Thymus (tissue), 11 donors: ENCODE results near the gene AIPL1. TPM values are rescaled to one million over a fixed set of nuclear protein-coding genes. Genes with fewer than 3 reads are reported as not detected.

Source experiments
- DNase-seq, 9 donors: peaks; one replicate each; pipeline ENCODE4 v3.0.0-alpha.2; 2013; ENCODE audit warnings: low spot score in 9 of 9, low read depth in 6 of 9, missing footprints in 1 of 9
- H3K27ac ChIP-seq, 2 donors: one replicate each; pipeline ENCODE4 v1.5.1; 2013; ENCODE audit warnings: control low read depth in 1 of 2, low read depth in 1 of 2, low read length in 1 of 2, mild to moderate bottlenecking in 1 of 2, moderate library complexity in 1 of 2
- H3K27me3 ChIP-seq, 2 donors: one replicate each; pipeline ENCODE4 v1.5.1; 2013; ENCODE audit warnings: low read length in 1 of 2; ENCODE audit not compliant: control insufficient read depth in 2 of 2, insufficient read depth in 1 of 2
- H3K36me3 ChIP-seq, 2 donors: one replicate each; pipeline ENCODE4 v1.5.1; 2013; ENCODE audit warnings: low read length in 1 of 2, mild to moderate bottlenecking in 1 of 2, moderate library complexity in 1 of 2; ENCODE audit not compliant: control insufficient read depth in 2 of 2, insufficient read depth in 2 of 2
- H3K4me1 ChIP-seq, 2 donors: one replicate each; pipeline ENCODE4 v1.5.1; 2013; ENCODE audit warnings: low read length in 2 of 2; ENCODE audit not compliant: control insufficient read depth in 2 of 2, insufficient read depth in 2 of 2
- H3K4me3 ChIP-seq, 2 donors: one replicate each; pipeline ENCODE4 v1.5.1; 2013; ENCODE audit warnings: low read length in 2 of 2, control low read depth in 1 of 2, mild to moderate bottlenecking in 1 of 2
- H3K9me3 ChIP-seq, 2 donors: one replicate each; pipeline ENCODE4 v1.5.1; 2013; ENCODE audit warnings: low read length in 1 of 2, mild to moderate bottlenecking in 1 of 2; ENCODE audit not compliant: control insufficient read depth in 2 of 2, insufficient read depth in 1 of 2
- WGBS: extraction: QIAGEN DNeasy Blood & Tissue Kit; methylation state at CpG from one replicate; pipeline ENCODE4 v1.1.7; 2013; 5-methylcytosine and 5-hydroxymethylcytosine counted together
- polyA plus RNA-seq: library from polyadenylated mRNA; stranded (reverse); fragments of 200-250 nt; gene quantifications from one replicate; pipeline ENCODE4 v1.2.3, GENCODE V29; 2013
- total RNA-seq: library from RNA; stranded (reverse); fragments of 120-200 nt; gene quantifications from one replicate; pipeline ENCODE4 v1.2.4, GENCODE V29; 2013
- donor health status: healthy.

AIPL1 gene
- total and polyA plus RNA-seq, 2 donors, result 0.05 to 0.14 TPM

DNA sequence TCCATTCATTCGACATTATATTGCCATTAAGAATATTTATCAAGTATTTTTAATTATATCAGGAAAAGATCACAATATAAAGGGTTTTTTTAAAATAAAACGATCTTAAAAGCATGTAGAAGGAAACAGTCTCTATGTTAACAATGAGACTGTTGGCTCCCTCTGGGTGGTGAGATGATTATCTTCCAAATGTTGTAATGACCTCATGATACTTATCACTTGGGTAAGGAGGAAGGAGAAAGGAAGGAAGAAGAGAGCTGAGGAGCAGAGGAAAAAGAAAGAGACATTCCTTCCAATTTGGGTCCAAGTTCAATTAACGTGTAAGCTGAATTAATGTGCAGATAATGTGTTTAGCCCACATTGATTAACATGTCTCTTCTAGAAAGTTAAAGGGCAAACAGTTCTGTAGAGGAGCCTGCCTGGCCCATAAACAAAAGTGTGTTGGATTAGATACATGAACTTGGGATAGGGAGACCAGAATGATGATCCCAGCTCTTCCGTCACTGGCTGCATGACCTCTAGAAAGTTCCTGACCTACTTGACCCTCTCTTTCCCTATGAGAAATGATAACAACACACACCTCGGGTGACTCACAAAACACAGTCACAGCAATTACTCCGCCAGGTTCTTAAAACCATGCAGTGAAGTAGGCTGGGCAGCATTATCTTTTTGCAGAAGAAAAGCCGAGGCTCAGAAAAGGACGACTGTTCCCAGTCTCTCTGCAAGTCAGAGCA lies 41.3 kb upstream of the AIPL1 start:
- no peak overlapping the region for H3K27ac ChIP-seq
- WGBS, result 88% methylated on average over 8 of the region's 8 CpGs
- H3K4me3 ChIP-seq, result no peak overlapping the region
- DNase-seq, result no peak
- no peaks in the 10 kb centered on the region for H3K4me1 ChIP-seq
- H3K36me3 ChIP-seq, result no peaks in the 10 kb centered on the region
- peaks cover 0 to 13% of the 10 kb centered on the region in 2 donors for H3K27me3 ChIP-seq
- peaks cover 0 to 1% of the 10 kb centered on the region in 2 donors for H3K9me3 ChIP-seq

GRCh38 chr17:6475411-6475810 lies 40.5 kb upstream of the AIPL1 start:
- H3K27me3 ChIP-seq, result peaks cover 0 to 5% of the 10 kb centered on the region in 2 donors
- no peak for DNase-seq
- no peaks in the 10 kb centered on the region for H3K4me1 ChIP-seq
- WGBS, result 91% methylated on average over 4 of the region's 4 CpGs
- no peak overlapping the region for H3K4me3 ChIP-seq
- H3K36me3 ChIP-seq, result no peaks in the 10 kb centered on the region
- no peak overlapping the region for H3K27ac ChIP-seq
- peaks cover 0 to 1% of the 10 kb centered on the region in 2 donors for H3K9me3 ChIP-seq

GRCh38 chr17:6474906-6475305 lies 40.0 kb upstream of the AIPL1 start:
- no peaks in the 10 kb centered on the region for H3K4me1 ChIP-seq
- H3K27me3 ChIP-seq, result peaks cover 0 to under 1% of the 10 kb centered on the region in 2 donors
- no peaks in the 10 kb centered on the region for H3K36me3 ChIP-seq
- 84% methylated on average over 7 of the region's 7 CpGs for WGBS
- H3K9me3 ChIP-seq, result peaks cover 0 to 1% of the 10 kb centered on the region in 2 donors
- no peak overlapping the region for H3K27ac ChIP-seq
- DNase-seq, result no peak
- no peak overlapping the region for H3K4me3 ChIP-seq

DNA sequence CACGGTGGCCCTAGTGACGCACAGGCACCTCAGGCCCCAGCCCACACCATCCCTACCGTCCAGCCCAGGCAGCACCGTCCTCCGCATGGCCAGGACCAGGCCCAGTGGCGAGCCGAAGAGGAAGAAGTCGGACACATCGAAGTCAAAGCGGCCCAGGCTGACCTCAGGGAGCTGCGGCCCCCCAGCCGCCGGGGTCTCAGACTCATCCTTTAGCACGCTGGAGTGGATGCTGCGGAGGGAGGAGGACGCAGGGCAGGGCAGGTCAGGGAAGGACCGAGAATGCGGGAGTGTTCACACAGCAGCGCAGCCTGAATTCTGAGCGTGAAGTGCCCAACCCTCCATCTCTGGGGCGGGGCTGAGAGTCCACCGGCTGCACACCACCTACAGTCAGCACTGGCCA lies 39.5 kb upstream of the AIPL1 start:
- peaks cover 0 to 1% of the 10 kb centered on the region in 2 donors for H3K9me3 ChIP-seq
- H3K4me3 ChIP-seq, result no peak overlapping the region
- no peak for DNase-seq
- WGBS, result 95% methylated on average over 22 of the region's 22 CpGs
- H3K27ac ChIP-seq, result no peak overlapping the region
- H3K36me3 ChIP-seq, result no peaks in the 10 kb centered on the region
- no peaks in the 10 kb centered on the region for H3K4me1 ChIP-seq
- H3K27me3 ChIP-seq, result no peaks in the 10 kb centered on the region

GRCh38 chr17:6473128-6473767 lies 38.3 kb upstream of the AIPL1 start:
- peak in 7 of 9 donors; percentile 5 to 63 (median 30) for DNase-seq
- 53% methylated on average over 14 of the region's 14 CpGs for WGBS
- H3K27me3 ChIP-seq, result no peaks in the 10 kb centered on the region
- no peak overlapping the region for H3K27ac ChIP-seq
- H3K9me3 ChIP-seq, result peaks cover 0 to 1% of the 10 kb centered on the region in 2 donors
- H3K4me1 ChIP-seq, result no peaks in the 10 kb centered on the region
- no peaks in the 10 kb centered on the region for H3K36me3 ChIP-seq
- no peak overlapping the region for H3K4me3 ChIP-seq

GRCh38 chr17:6472517-6472916 lies 37.6 kb upstream of the AIPL1 start:
- H3K4me1 ChIP-seq, result no peaks in the 10 kb centered on the region

DNA sequence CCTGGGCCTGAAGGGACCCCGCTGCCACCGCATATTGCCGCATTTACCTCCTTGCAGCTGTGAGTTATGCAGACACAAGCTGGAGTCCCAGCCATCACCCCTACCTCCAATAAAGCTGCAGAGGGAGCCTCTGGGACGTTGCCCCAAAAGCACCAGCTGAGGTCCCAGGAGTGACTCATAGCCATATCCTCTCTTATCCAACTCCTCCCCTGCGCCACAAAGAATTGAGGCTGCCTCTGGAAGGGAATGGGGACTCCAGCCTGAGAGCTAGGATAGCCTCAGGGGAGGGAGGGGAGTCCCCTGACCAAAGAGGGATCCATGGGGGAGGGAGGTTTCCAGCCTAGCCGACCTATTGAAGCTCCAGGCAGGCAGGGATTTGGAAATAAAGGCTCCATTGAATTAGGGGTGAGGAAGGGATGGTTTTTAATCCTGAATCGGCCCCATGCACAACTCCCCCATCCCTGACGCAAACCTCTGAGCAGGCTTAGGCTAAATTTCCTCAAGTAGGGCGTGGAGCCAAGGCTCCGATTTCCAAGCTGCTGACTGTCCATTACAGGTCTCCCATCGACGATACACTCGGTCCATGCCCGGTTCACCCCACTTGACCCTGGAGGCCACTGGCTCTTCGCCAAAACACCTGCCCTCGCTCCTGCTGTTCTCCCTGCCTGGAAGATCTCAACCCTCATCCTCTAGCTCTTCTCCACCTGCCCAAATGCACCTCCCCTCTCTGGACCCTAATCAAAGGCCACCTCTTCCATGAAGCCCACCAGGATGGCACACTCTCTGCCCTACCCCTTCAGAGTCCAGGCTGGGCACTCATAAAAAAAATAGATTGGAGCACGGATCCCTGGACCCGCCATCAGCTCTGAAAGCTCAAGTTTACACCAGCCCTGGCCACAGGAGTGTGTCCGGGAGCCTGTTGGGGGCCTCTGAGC lies 36.9 kb upstream of the AIPL1 start:
- H3K4me1 ChIP-seq, result no peaks in the 10 kb centered on the region
- no peaks in the 10 kb centered on the region for H3K27me3 ChIP-seq
- WGBS, result 90% methylated on average over 19 of the region's 19 CpGs

More at GRCh38 chr17:6472517-6472916, 37.6 kb upstream of the AIPL1 start:
- peaks cover 0 to 1% of the 10 kb centered on the region in 2 donors for H3K9me3 ChIP-seq
- DNase-seq, result no peak
- no peaks in the 10 kb centered on the region for H3K36me3 ChIP-seq
- WGBS, result 98% methylated on average over 10 of the region's 10 CpGs
- H3K27ac ChIP-seq, result no peak overlapping the region
- no peaks in the 10 kb centered on the region for H3K27me3 ChIP-seq
- H3K4me3 ChIP-seq, result no peak overlapping the region

DNA sequence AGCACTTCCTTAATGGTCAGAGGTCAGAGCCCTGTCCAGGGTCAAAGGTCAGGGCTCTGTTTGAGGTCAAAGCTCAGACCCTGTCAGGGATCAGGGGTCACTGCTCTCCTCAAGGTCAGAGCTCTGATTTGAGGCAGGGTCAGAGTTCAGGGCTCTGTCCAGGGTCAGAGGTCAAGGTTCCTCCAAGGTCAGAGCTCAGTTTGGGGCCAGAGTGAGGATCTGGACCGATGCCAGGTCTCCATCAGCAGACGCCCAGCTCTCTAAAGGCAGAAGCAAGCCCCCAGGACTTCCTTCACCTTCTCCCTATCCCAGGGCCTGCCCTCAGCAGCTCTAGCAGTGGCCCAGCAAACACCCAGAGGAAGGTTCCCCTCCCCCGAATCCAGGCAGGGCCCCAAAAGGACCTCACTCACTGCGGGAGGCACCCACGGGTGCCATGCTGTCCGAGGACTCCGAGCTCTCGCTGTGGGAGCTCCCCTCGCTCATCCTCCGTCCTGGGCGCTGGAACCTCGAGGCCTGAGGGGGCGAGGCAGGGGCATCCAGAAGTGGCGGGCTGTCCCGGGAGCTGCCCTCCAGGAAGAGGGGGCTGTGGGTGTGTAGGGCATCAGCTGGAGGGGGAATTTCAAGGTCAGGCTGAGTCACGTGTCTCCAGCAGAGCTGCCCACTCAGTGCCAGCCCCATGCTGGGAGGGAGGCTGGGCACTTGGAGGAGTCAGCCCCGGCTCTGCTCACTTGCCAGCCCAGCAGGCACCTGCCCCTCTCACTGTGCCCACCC lies 36.0 kb upstream of the AIPL1 start:
- no peaks in the 10 kb centered on the region for H3K36me3 ChIP-seq
- DNase-seq, result no peak
- H3K4me3 ChIP-seq, result no peak overlapping the region
- 94% methylated on average over 17 of the region's 17 CpGs for WGBS
- no peaks in the 10 kb centered on the region for H3K4me1 ChIP-seq
- H3K9me3 ChIP-seq, result peaks cover 0 to 1% of the 10 kb centered on the region in 2 donors
- no peak overlapping the region for H3K27ac ChIP-seq
- no peaks in the 10 kb centered on the region for H3K27me3 ChIP-seq

More for the DNA sequence above, 36.9 kb upstream of the AIPL1 start:
- peaks cover 0 to 1% of the 10 kb centered on the region in 2 donors for H3K9me3 ChIP-seq
- H3K27ac ChIP-seq, result no peak overlapping the region
- no peaks in the 10 kb centered on the region for H3K36me3 ChIP-seq
- no peak for DNase-seq
- no peak overlapping the region for H3K4me3 ChIP-seq
